Breast epithelium (tissue), 3 donors: ENCODE data around the gene FBLN1.

Experiments used
- CTCF ChIP-seq, 3 donors: fragments of 450-650 bp; IDR thresholded peaks; one replicate each; pipeline ENCODE4 v1.5.1; 2016 to 2017; ENCODE audit warnings: antibody characterized with exemption in 3 of 3, mild to moderate bottlenecking in 3 of 3, moderate library complexity in 3 of 3
- POLR2A ChIP-seq: fragments of 450-650 bp; IDR thresholded peaks from one replicate; pipeline ENCODE4 v1.6.1; 2016; ENCODE audit warnings: antibody characterized with exemption, mild to moderate bottlenecking, moderate library complexity
- POLR2AphosphoS5 ChIP-seq, 3 donors: sonication (generic); formaldehyde crosslinking; IDR thresholded peaks; one replicate each; pipeline ENCODE4 v1.6.1; 2017; ENCODE audit warnings: antibody characterized with exemption in 3 of 3

GRCh38 chr22:45585437-45585755, 82.7 kb downstream of the FBLN1 start:
- TF ChIP-seq CTCF (IDR thresholded peaks at IDR 0.05) (no peak), POLR2A (no peak), POLR2AphosphoS5 (IDR thresholded peaks at IDR 0.05) (no peak)
